HCT116 (cell line): Measurements from ENCODE around the gene SEPTIN8. TPM values are rescaled to one million over a fixed set of nuclear protein-coding genes. Genes with fewer than 3 reads are reported as not detected.

Source experiments
- ATAC-seq: fragments of 200-7000 bp; cut with Tn5 transposase; 2 replicates; pipeline ENCODE4 v1.9.1; 2020; ENCODE audit warnings: mild to moderate bottlenecking, moderate library complexity
- BruUV-seq: library from RNA; stranded (reverse); fragments of 400-500 nt; replicated peaks from 2 replicates; lab custom pipeline; 2021; lab: Mats Ljungman, UMichigan
- CTCF ChIA-PET: fragments of 300-600 bp; sonication (Branson Sonifier 250); formaldehyde crosslinking; loops from one replicate; lab custom pipeline; 2021; ENCODE audit warnings: antibody characterized with exemption; lab: Charles Lee
- POLR2A ChIA-PET: fragments of 300-600, 350-600 bp; sonication (Branson Sonifier 250); formaldehyde crosslinking; loops from one replicate; lab custom pipeline; 2021; ENCODE audit warnings: antibody characterized with exemption; lab: Charles Lee
- RAD21 ChIA-PET, 2 experiments: fragments of 300-600 bp; sonication (Branson Sonifier 250); formaldehyde crosslinking; loops; one replicate each; lab custom pipeline; 2023; ENCODE audit warnings: low total read pairs in 2 of 2; ENCODE audit not compliant: uncharacterized antibody in 2 of 2, unreplicated experiment in 2 of 2, low non-redundant PET in 1 of 2; lab: Charles Lee
- DNase-seq: peaks from one replicate; pipeline ENCODE4 v3.0.0-alpha.2; 2010; ENCODE audit warnings: low read depth, low spot score
- H2AFZ ChIP-seq: fragments of 200-600 bp; shearing (Covaris generic), sonication (generic); 2 replicates; pipeline ENCODE4 v1.6.1; 2017; ENCODE audit warnings: low read depth, mixed run types, mixed read lengths, antibody characterized with exemption, low read length; ENCODE audit not compliant: poor library complexity, severe bottlenecking
- H3K27ac ChIP-seq: 2 replicates; pipeline ENCODE4 v1.5.1; 2012; ENCODE audit warnings: low read depth, low read length
- H3K27me3 ChIP-seq: fragments of 200-600 bp; sonication (generic); 2 replicates; pipeline ENCODE4 v1.6.1; 2016; ENCODE audit warnings: mixed run types, low read length, mixed read lengths; ENCODE audit not compliant: insufficient read depth
- H3K36me3 ChIP-seq, 2 experiments: fragments of 200-500 bp in 1 of 2; fragments of 200-600 bp in 1 of 2; sonication (Bioruptor generic) in 1 of 2; sonication (generic) in 1 of 2; 2 replicates each; pipeline versions ENCODE4 v1.5.1 to v1.6.1; 2014 to 2016; ENCODE audit warnings: low read length in 2 of 2, inconsistent platforms in 1 of 2, mixed read lengths in 1 of 2, mixed run types in 1 of 2; ENCODE audit not compliant: insufficient read depth in 2 of 2, control insufficient read depth in 1 of 2
- H3K4me1 ChIP-seq, 2 experiments: fragments of 200-600 bp in 1 of 2; sonication (generic) in 1 of 2; 2 replicates each; pipeline versions ENCODE4 v1.5.1 to v1.6.1; 2012 to 2017; ENCODE audit warnings: low read length in 2 of 2, inconsistent platforms in 1 of 2, mild to moderate bottlenecking in 1 of 2, mixed read lengths in 1 of 2, mixed run types in 1 of 2, moderate library complexity in 1 of 2; ENCODE audit not compliant: insufficient read depth in 2 of 2, control insufficient read depth in 1 of 2
- H3K4me2 ChIP-seq: fragments of 200-600 bp; sonication (generic); 2 replicates; pipeline ENCODE4 v1.6.1; 2017; ENCODE audit warnings: mixed run types, low read length, mixed read lengths
- H3K4me3 ChIP-seq, 2 experiments: fragments of 200-600 bp in 1 of 2; sonication (generic) in 1 of 2; replicated peaks in 1 of 2; 2 replicates each; pipeline ENCODE4 v1.5.1; 2011 to 2016; ENCODE audit warnings: low read length in 2 of 2, control low read depth in 1 of 2, low read depth in 1 of 2, mild to moderate bottlenecking in 1 of 2, mixed read lengths in 1 of 2, mixed run types in 1 of 2
- H3K79me2 ChIP-seq: fragments of 200-600 bp; sonication (generic); 2 replicates; pipeline ENCODE4 v1.6.1; 2017; ENCODE audit warnings: mild to moderate bottlenecking, mixed run types, low read length, moderate library complexity, mixed read lengths; ENCODE audit not compliant: insufficient read depth
- H3K9ac ChIP-seq: fragments of 200-600 bp; sonication (generic); 2 replicates; pipeline ENCODE4 v1.6.1; 2016; ENCODE audit warnings: low read length, mixed read lengths
- H3K9me2 ChIP-seq: fragments of 200-600 bp; sonication (generic), shearing (Covaris generic); 2 replicates; pipeline ENCODE4 v1.6.1; 2017; ENCODE audit warnings: mixed run types, mild to moderate bottlenecking, moderate library complexity; ENCODE audit not compliant: insufficient read depth
- H3K9me3 ChIP-seq, 2 experiments: fragments of 200-500 bp in 1 of 2; fragments of 200-600 bp in 1 of 2; sonication (Bioruptor generic) in 1 of 2; sonication (generic) in 1 of 2; 2 replicates each; pipeline ENCODE4 v1.6.1; 2014 to 2017; ENCODE audit warnings: low read length in 2 of 2, mixed read lengths in 2 of 2, inconsistent platforms in 1 of 2, low read depth in 1 of 2, mild to moderate bottlenecking in 1 of 2, mixed run types in 1 of 2, moderate library complexity in 1 of 2; ENCODE audit not compliant: control insufficient read depth in 1 of 2, insufficient read depth in 1 of 2
- H4K20me1 ChIP-seq: fragments of 200-600 bp; sonication (generic), shearing (Covaris generic); 2 replicates; pipeline ENCODE4 v1.6.1; 2017; ENCODE audit warnings: mixed run types, mild to moderate bottlenecking, moderate library complexity; ENCODE audit not compliant: insufficient read depth
- CBX3 ChIP-seq: IDR thresholded peaks from 2 replicates; pipeline ENCODE4 v1.6.1; 2012; ENCODE audit warnings: low read depth
- CEBPB ChIP-seq: IDR thresholded peaks from 2 replicates; pipeline ENCODE4 v1.6.1; 2012; ENCODE audit warnings: low read depth
- ELF1 ChIP-seq: IDR thresholded peaks from 2 replicates; pipeline ENCODE4 v1.6.1; 2012; ENCODE audit warnings: low read depth, borderline replicate concordance
- EZH2 ChIP-seq: fragments of 200-600 bp; sonication (generic); IDR thresholded peaks from 2 replicates; pipeline ENCODE4 v1.6.1; 2017; ENCODE audit warnings: antibody characterized with exemption, mixed run types
- FOSL1 ChIP-seq: IDR thresholded peaks from 2 replicates; pipeline ENCODE4 v1.6.1; 2012; ENCODE audit warnings: low read depth
- POLR2A ChIP-seq: IDR thresholded peaks from 2 replicates; pipeline ENCODE4 v1.7.0; 2011; ENCODE audit warnings: borderline replicate concordance; ENCODE audit not compliant: insufficient read depth, insufficient read length; ENCODE audit errors: extremely low read depth
- POLR2AphosphoS5 ChIP-seq: IDR thresholded peaks from 2 replicates; pipeline ENCODE4 v1.6.1; 2011; ENCODE audit warnings: mild to moderate bottlenecking, low read depth, low read length, moderate library complexity
- RAD21 ChIP-seq: IDR thresholded peaks from 2 replicates; pipeline ENCODE4 v1.6.1; 2012; ENCODE audit warnings: low read depth, mild to moderate bottlenecking
- SIN3A ChIP-seq: IDR thresholded peaks from 2 replicates; pipeline ENCODE4 v1.6.1; 2012; ENCODE audit warnings: low read depth
- SP1 ChIP-seq: IDR thresholded peaks from 2 replicates; pipeline ENCODE4 v1.6.1; 2012; ENCODE audit warnings: low read depth
- SRF ChIP-seq: IDR thresholded peaks from 2 replicates; pipeline ENCODE4 v1.6.1; 2012; ENCODE audit warnings: low read depth
- TCF7L2 ChIP-seq: IDR thresholded peaks from 2 replicates; pipeline ENCODE4 v1.7.0; 2011; ENCODE audit warnings: borderline replicate concordance, inconsistent platforms; ENCODE audit not compliant: insufficient read depth, insufficient read length; ENCODE audit errors: extremely low read depth
- YY1 ChIP-seq: IDR thresholded peaks from 2 replicates; pipeline ENCODE4 v1.6.1; 2011; ENCODE audit warnings: low read length, low read depth, moderate library complexity, mild to moderate bottlenecking; ENCODE audit not compliant: insufficient replicate concordance; ENCODE audit errors: extremely low read depth
- ZFX ChIP-seq: fragments of 450-650 bp; IDR thresholded peaks from 2 replicates; pipeline ENCODE4 v1.6.1; 2017
- intact Hi-C: fragments of 100-400 bp; cut with micrococcal nuclease; formaldehyde crosslinking; loops from 2 replicates; pipeline ENCODE4 v1.10.0; 2022
- total RNA-seq: library from RNA; stranded (reverse); gene quantifications from one replicate; pipeline ENCODE4 v1.2.1, GENCODE V29; 2021; ENCODE audit not compliant: unreplicated experiment
- TF ChIP-seq, protein P1 (sequence below): IDR thresholded peaks from 2 replicates; pipeline ENCODE4 v1.6.1; 2012
- TF ChIP-seq, protein P2 (sequence below): IDR thresholded peaks from 2 replicates; pipeline ENCODE4 v1.6.1; 2011; ENCODE audit warnings: mild to moderate bottlenecking, low read length, moderate library complexity; ENCODE audit not compliant: insufficient replicate concordance; ENCODE audit errors: extremely low read depth
- TF ChIP-seq, protein P3 (sequence below), 3 experiments: fragments of 200-600 bp in 1 of 3; sonication (generic) in 1 of 3; IDR thresholded peaks in 2 of 3; conservative IDR thresholded peaks in 1 of 3; 2 replicates each; pipeline ENCODE4 v1.5.1; 2012 to 2017; ENCODE audit warnings: low read depth in 2 of 3, low read length in 2 of 3, antibody characterized with exemption in 1 of 3, borderline replicate concordance in 1 of 3, control low read depth in 1 of 3, mild to moderate bottlenecking in 1 of 3, mixed read lengths in 1 of 3, mixed run types in 1 of 3, moderate library complexity in 1 of 3; ENCODE audit not compliant: insufficient read depth in 1 of 3
- TF ChIP-seq, protein P4 (sequence below): IDR thresholded peaks from 2 replicates; pipeline ENCODE4 v1.6.1; 2012

Gene SEPTIN8
- total RNA-seq, 1 experiment from 2014 or later = 34.6 TPM

DNA sequence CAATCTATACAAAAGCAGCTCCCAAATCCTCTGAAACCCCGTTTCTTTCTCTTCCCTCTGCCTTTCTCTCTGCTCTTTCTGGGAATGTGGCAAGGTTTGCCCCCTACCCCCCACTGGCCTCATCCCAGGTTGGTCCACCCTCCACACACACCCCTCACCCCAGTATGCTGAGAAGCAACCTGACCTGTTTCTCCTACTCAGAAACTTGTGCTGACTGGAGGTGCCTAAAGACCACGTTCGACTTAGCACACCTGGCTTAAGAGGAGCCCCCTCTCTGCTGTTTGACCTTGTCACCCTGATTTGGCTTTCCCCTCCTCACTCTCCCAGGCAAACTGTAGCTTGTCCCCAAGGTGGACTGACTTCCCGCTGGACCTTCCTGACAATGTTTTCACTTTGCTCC is 1.1 kb upstream of the SEPTIN8 start:
- no peak for DNase-seq
- H3K9me3 ChIP-seq = no peaks in the 10 kb centered on the region
- no TSS peak for BruUV-seq
- intact Hi-C loops = no loop called here
- RAD21 ChIA-PET = no interaction called here
- no peak overlapping the region for H3K27ac ChIP-seq
- H2AFZ ChIP-seq = no peak overlapping the region
- peaks cover 6 to 25% of the 10 kb centered on the region in 2 experiments for H3K4me1 ChIP-seq
- no peak overlapping the region for H3K9ac ChIP-seq
- no peaks in the 10 kb centered on the region for H3K9me2 ChIP-seq
- POLR2A ChIA-PET = no interaction called here
- no peak for TF ChIP-seq YY1
- no peak for TF ChIP-seq CEBPB
- no peak for TF ChIP-seq POLR2AphosphoS5
- TF ChIP-seq, protein P1, sequence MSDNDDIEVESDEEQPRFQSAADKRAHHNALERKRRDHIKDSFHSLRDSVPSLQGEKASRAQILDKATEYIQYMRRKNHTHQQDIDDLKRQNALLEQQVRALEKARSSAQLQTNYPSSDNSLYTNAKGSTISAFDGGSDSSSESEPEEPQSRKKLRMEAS = no peak
- no peak for TF ChIP-seq SRF
- no peak for TF ChIP-seq SP1
- no peak for TF ChIP-seq RAD21
- TF ChIP-seq SIN3A = no peak
- no peak for TF ChIP-seq TCF7L2
- TF ChIP-seq, protein P2, sequence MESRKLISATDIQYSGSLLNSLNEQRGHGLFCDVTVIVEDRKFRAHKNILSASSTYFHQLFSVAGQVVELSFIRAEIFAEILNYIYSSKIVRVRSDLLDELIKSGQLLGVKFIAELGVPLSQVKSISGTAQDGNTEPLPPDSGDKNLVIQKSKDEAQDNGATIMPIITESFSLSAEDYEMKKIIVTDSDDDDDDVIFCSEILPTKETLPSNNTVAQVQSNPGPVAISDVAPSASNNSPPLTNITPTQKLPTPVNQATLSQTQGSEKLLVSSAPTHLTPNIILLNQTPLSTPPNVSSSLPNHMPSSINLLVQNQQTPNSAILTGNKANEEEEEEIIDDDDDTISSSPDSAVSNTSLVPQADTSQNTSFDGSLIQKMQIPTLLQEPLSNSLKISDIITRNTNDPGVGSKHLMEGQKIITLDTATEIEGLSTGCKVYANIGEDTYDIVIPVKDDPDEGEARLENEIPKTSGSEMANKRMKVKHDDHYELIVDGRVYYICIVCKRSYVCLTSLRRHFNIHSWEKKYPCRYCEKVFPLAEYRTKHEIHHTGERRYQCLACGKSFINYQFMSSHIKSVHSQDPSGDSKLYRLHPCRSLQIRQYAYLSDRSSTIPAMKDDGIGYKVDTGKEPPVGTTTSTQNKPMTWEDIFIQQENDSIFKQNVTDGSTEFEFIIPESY = no peak
- no peak for TF ChIP-seq ZFX
- no peak for TF ChIP-seq CBX3
- TF ChIP-seq ELF1 = no peak
- TF ChIP-seq, protein P3, sequence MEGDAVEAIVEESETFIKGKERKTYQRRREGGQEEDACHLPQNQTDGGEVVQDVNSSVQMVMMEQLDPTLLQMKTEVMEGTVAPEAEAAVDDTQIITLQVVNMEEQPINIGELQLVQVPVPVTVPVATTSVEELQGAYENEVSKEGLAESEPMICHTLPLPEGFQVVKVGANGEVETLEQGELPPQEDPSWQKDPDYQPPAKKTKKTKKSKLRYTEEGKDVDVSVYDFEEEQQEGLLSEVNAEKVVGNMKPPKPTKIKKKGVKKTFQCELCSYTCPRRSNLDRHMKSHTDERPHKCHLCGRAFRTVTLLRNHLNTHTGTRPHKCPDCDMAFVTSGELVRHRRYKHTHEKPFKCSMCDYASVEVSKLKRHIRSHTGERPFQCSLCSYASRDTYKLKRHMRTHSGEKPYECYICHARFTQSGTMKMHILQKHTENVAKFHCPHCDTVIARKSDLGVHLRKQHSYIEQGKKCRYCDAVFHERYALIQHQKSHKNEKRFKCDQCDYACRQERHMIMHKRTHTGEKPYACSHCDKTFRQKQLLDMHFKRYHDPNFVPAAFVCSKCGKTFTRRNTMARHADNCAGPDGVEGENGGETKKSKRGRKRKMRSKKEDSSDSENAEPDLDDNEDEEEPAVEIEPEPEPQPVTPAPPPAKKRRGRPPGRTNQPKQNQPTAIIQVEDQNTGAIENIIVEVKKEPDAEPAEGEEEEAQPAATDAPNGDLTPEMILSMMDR (IDR thresholded peaks at IDR 0.05 in 2 of 3, conservative IDR thresholded peaks at IDR 0.05 in 1 of 3; ENCODE audit: borderline replicate concordance in 1 of 3, insufficient read depth in 1 of 3, low read depth in 2 of 3, low read length in 2 of 3) = no peak
- TF ChIP-seq FOSL1 = no peak
- TF ChIP-seq POLR2A = no peak
- TF ChIP-seq EZH2 = no peak
- TF ChIP-seq, protein P4, sequence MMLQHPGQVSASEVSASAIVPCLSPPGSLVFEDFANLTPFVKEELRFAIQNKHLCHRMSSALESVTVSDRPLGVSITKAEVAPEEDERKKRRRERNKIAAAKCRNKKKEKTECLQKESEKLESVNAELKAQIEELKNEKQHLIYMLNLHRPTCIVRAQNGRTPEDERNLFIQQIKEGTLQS = no peak
- CTCF ChIA-PET = no interaction called here
- no peak overlapping the region for H3K4me2 ChIP-seq
- no peaks in the 10 kb centered on the region for H3K27me3 ChIP-seq
- H3K4me3 ChIP-seq = no peak overlapping the region
- H4K20me1 ChIP-seq = no peaks in the 10 kb centered on the region
- H3K79me2 ChIP-seq = peaks cover 15% of the 10 kb centered on the region
- ATAC-seq = no peak
- no peaks in the 10 kb centered on the region for H3K36me3 ChIP-seq
